Measurements from ENCODE around the gene MYO15B. TPM values are rescaled to one million over a fixed set of nuclear protein-coding genes. Genes with fewer than 3 reads are reported as not detected.

The MYO15B gene
- total and polyA plus RNA-seq, 2 of the 13 experiments (the other 11 are each of a cell fraction or from before 2014, with no cell fraction given), result 2.8 to 8.1 TPM

GRCh38 chr17:75645889-75646637 is 58.5 kb downstream of the MYO15B start (continued):
- peak; percentile 66; the same call in 1 of the 2 replicates for TF ChIP-seq HMGXB3 (CRISPR knock-in tag; IDR thresholded peaks at IDR 0.05; ENCODE audit: borderline replicate concordance)
- TF ChIP-seq, protein P1, sequence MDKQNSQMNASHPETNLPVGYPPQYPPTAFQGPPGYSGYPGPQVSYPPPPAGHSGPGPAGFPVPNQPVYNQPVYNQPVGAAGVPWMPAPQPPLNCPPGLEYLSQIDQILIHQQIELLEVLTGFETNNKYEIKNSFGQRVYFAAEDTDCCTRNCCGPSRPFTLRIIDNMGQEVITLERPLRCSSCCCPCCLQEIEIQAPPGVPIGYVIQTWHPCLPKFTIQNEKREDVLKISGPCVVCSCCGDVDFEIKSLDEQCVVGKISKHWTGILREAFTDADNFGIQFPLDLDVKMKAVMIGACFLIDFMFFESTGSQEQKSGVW (CRISPR knock-in tag; IDR thresholded peaks at IDR 0.05; ENCODE audit: borderline replicate concordance), result no peak
- peak; percentile 8; the same call in 1 of the 2 replicates for TF ChIP-seq ZKSCAN1 (IDR thresholded peaks at IDR 0.05; ENCODE audit: low read length)
- no peak; the same call in 1 of the 2 replicates for TF ChIP-seq ZNF607 (CRISPR knock-in tag; IDR thresholded peaks at IDR 0.05; ENCODE audit: borderline replicate concordance)
- TF ChIP-seq MIXL1 (CRISPR knock-in tag; IDR thresholded peaks at IDR 0.05), result 0 out of 2 replicates have a peak, but pooled peaks have one; percentile 40
- TF ChIP-seq ZNF207 (IDR thresholded peaks at IDR 0.05; ENCODE audit: borderline replicate concordance), result no peak
- no peak for TF ChIP-seq SNRNP70 (IDR thresholded peaks at IDR 0.05; ENCODE audit: low read depth, low read length)
- peak; percentile 58; the same call in 1 of the 2 replicates for TF ChIP-seq SPEN (CRISPR knock-in tag; IDR thresholded peaks at IDR 0.05; ENCODE audit: low read depth)
- TF ChIP-seq CREBL2 (CRISPR knock-in tag; IDR thresholded peaks at IDR 0.05; ENCODE audit: borderline replicate concordance), result no peak; the same call in 1 of the 2 replicates
- TF ChIP-seq, protein P2, sequence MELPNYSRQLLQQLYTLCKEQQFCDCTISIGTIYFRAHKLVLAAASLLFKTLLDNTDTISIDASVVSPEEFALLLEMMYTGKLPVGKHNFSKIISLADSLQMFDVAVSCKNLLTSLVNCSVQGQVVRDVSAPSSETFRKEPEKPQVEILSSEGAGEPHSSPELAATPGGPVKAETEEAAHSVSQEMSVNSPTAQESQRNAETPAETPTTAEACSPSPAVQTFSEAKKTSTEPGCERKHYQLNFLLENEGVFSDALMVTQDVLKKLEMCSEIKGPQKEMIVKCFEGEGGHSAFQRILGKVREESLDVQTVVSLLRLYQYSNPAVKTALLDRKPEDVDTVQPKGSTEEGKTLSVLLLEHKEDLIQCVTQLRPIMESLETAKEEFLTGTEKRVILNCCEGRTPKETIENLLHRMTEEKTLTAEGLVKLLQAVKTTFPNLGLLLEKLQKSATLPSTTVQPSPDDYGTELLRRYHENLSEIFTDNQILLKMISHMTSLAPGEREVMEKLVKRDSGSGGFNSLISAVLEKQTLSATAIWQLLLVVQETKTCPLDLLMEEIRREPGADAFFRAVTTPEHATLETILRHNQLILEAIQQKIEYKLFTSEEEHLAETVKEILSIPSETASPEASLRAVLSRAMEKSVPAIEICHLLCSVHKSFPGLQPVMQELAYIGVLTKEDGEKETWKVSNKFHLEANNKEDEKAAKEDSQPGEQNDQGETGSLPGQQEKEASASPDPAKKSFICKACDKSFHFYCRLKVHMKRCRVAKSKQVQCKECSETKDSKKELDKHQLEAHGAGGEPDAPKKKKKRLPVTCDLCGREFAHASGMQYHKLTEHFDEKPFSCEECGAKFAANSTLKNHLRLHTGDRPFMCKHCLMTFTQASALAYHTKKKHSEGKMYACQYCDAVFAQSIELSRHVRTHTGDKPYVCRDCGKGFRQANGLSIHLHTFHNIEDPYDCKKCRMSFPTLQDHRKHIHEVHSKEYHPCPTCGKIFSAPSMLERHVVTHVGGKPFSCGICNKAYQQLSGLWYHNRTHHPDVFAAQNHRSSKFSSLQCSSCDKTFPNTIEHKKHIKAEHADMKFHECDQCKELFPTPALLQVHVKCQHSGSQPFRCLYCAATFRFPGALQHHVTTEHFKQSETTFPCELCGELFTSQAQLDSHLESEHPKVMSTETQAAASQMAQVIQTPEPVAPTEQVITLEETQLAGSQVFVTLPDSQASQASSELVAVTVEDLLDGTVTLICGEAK (IDR thresholded peaks at IDR 0.05), result no peak
- TF ChIP-seq, protein P2 (CRISPR knock-in tag; IDR thresholded peaks at IDR 0.05), result no peak
- TF ChIP-seq ZNF460 (CRISPR knock-in tag; IDR thresholded peaks at IDR 0.05; ENCODE audit: borderline replicate concordance), result no peak
- no peak for TF ChIP-seq PAF1 (CRISPR knock-in tag; IDR thresholded peaks at IDR 0.05)
- peak; percentile 44; the same call in 1 of the 2 replicates for TF ChIP-seq HOXD1 (CRISPR knock-in tag; IDR thresholded peaks at IDR 0.05)
- TF ChIP-seq ZNF468 (CRISPR knock-in tag; IDR thresholded peaks at IDR 0.05), result no peak

Data from HepG2 (cell line).